PC-9 (cell line): Measurements from ENCODE around the gene PJVK. TPM values are rescaled to one million over a fixed set of nuclear protein-coding genes. Genes with fewer than 3 reads are reported as not detected.
"Not testable (repeated sequence)": the region's sequence is repeated elsewhere in the genome, so short reads cannot be mapped to it uniquely, and the experiment has no call there.

Experiments
- BruUV-seq: library from RNA; stranded (reverse); fragments of 400-500 nt; replicated peaks from 2 replicates; lab custom pipeline; 2021; lab: Mats Ljungman, UMichigan
- CTCF ChIA-PET: fragments of 300-600 bp; sonication (Branson Sonifier 250); formaldehyde crosslinking; loops from one replicate; lab custom pipeline; 2022; ENCODE audit warnings: antibody characterized with exemption; lab: Charles Lee
- POLR2A ChIA-PET: fragments of 300-600 bp; sonication (Branson Sonifier 250); formaldehyde crosslinking; loops from one replicate; lab custom pipeline; 2022; ENCODE audit warnings: antibody characterized with exemption; ENCODE audit not compliant: unreplicated experiment; lab: Charles Lee
- DNase-seq, 2 experiments: peaks; one replicate each; pipeline versions ENCODE4 v3.0.0 to v3.0.0-alpha.2; 2015 to 2022; ENCODE audit warnings: mixed read lengths in 1 of 2
- H2AFZ ChIP-seq: fragments of 200-600 bp; sonication (generic); 2 replicates; pipeline ENCODE4 v1.8.1; 2017; ENCODE audit warnings: antibody characterized with exemption
- H3F3A ChIP-seq: fragments of 200-600 bp; sonication (generic); 2 replicates; pipeline ENCODE4 v1.8.1; 2017; ENCODE audit warnings: antibody characterized with exemption, mild to moderate bottlenecking, low read depth; ENCODE audit not compliant: insufficient read depth
- H3K27ac ChIP-seq: fragments of 200-600 bp; sonication (generic); 2 replicates; pipeline ENCODE4 v1.6.1; 2016; ENCODE audit warnings: mixed run types
- H3K27me3 ChIP-seq: fragments of 200-600 bp; sonication (generic); 2 replicates; pipeline ENCODE4 v1.6.1; 2016; ENCODE audit warnings: low read depth, mixed run types; ENCODE audit not compliant: insufficient read depth
- H3K36me3 ChIP-seq: fragments of 200-600 bp; sonication (generic); 2 replicates; pipeline ENCODE4 v1.6.1; 2016; ENCODE audit warnings: low read depth, mixed run types
- H3K4me1 ChIP-seq: fragments of 200-600 bp; sonication (generic); replicated peaks from 2 replicates; pipeline ENCODE4 v1.6.1; 2016; ENCODE audit warnings: mixed run types; ENCODE audit not compliant: insufficient read depth
- H3K4me2 ChIP-seq: fragments of 200-600 bp; sonication (generic); 2 replicates; pipeline ENCODE4 v1.6.1; 2017; ENCODE audit warnings: mixed run types
- H3K4me3 ChIP-seq: fragments of 200-600 bp; sonication (generic); 2 replicates; pipeline ENCODE4 v1.6.1; 2016; ENCODE audit warnings: mixed run types
- H3K79me2 ChIP-seq: fragments of 200-600 bp; sonication (generic); 2 replicates; pipeline ENCODE4 v1.6.1; 2017; ENCODE audit warnings: low read depth, mixed run types
- H3K9me2 ChIP-seq: fragments of 200-600 bp; sonication (generic); 2 replicates; pipeline ENCODE4 v1.8.1; 2017; ENCODE audit warnings: mild to moderate bottlenecking; ENCODE audit not compliant: insufficient read depth
- H3K9me3 ChIP-seq: fragments of 200-600 bp; sonication (generic); 2 replicates; pipeline ENCODE4 v1.8.1; 2016; ENCODE audit warnings: low read depth; ENCODE audit not compliant: insufficient read depth
- H4K20me1 ChIP-seq: fragments of 200-600 bp; sonication (generic); 2 replicates; pipeline ENCODE4 v1.8.1; 2017; ENCODE audit not compliant: insufficient read depth
- EZH2 ChIP-seq: fragments of 200-600 bp; sonication (generic); IDR thresholded peaks from 2 replicates; pipeline ENCODE4 v1.8.0; 2017; ENCODE audit warnings: antibody characterized with exemption, low read depth
- intact Hi-C: fragments of 100-400 bp; cut with micrococcal nuclease; formaldehyde crosslinking; loops from one replicate; pipeline ENCODE4 v1.10.0; 2022; ENCODE audit not compliant: unreplicated experiment
- total RNA-seq: library from RNA; stranded (reverse); gene quantifications from 2 replicates; pipeline ENCODE4 v1.2.3, GENCODE V29; 2021
- TF ChIP-seq, protein P1 (sequence below): fragments of 200-600 bp; sonication (generic); conservative IDR thresholded peaks from 2 replicates; pipeline ENCODE4 v1.6.1; 2017; ENCODE audit warnings: mixed run types, antibody characterized with exemption, mild to moderate bottlenecking, moderate library complexity

Gene PJVK
- total RNA-seq, 1 experiment from 2014 or later = 16.9 TPM

DNA sequence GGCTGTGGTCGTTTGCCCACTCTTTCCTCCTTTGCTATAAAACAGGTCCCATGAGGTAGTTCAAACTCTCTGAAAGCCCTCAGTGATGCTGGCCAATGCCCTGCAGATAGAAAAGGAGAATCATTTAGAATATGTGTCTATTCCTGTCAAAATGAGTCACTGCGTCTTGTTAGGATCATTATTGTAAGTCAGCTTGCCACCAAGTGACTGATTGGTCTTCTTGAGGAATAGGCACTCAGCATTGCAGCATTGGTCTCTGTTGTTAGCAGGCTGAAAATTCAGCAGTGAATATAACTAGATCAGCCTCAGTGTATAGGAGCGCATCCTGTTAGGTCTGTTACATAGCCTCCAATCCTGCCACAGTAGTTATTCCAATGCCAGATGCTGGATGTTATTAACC is 29.1 kb upstream of the PJVK start:
- no peaks in the 10 kb centered on the region for H3K36me3 ChIP-seq
- no peaks in the 10 kb centered on the region for H4K20me1 ChIP-seq
- BruUV-seq = no TSS peak
- TF ChIP-seq, protein P1, sequence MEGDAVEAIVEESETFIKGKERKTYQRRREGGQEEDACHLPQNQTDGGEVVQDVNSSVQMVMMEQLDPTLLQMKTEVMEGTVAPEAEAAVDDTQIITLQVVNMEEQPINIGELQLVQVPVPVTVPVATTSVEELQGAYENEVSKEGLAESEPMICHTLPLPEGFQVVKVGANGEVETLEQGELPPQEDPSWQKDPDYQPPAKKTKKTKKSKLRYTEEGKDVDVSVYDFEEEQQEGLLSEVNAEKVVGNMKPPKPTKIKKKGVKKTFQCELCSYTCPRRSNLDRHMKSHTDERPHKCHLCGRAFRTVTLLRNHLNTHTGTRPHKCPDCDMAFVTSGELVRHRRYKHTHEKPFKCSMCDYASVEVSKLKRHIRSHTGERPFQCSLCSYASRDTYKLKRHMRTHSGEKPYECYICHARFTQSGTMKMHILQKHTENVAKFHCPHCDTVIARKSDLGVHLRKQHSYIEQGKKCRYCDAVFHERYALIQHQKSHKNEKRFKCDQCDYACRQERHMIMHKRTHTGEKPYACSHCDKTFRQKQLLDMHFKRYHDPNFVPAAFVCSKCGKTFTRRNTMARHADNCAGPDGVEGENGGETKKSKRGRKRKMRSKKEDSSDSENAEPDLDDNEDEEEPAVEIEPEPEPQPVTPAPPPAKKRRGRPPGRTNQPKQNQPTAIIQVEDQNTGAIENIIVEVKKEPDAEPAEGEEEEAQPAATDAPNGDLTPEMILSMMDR = no peak
- no peak for TF ChIP-seq EZH2
- ChIA-PET CTCF (no interaction called here), POLR2A (no interaction called here)
- no peak overlapping the region for H3K4me3 ChIP-seq
- H2AFZ ChIP-seq = no peak overlapping the region
- H3K4me1 ChIP-seq = no peaks in the 10 kb centered on the region
- H3F3A ChIP-seq = no peaks in the 10 kb centered on the region
- no peaks in the 10 kb centered on the region for H3K27me3 ChIP-seq
- no peak overlapping the region for H3K27ac ChIP-seq
- no peaks in the 10 kb centered on the region for H3K9me3 ChIP-seq
- DNase-seq = no peak
- intact Hi-C loops = no loop called here
- H3K9me2 ChIP-seq = no peaks in the 10 kb centered on the region
- no peak overlapping the region for H3K4me2 ChIP-seq
- no peaks in the 10 kb centered on the region for H3K79me2 ChIP-seq

DNA sequence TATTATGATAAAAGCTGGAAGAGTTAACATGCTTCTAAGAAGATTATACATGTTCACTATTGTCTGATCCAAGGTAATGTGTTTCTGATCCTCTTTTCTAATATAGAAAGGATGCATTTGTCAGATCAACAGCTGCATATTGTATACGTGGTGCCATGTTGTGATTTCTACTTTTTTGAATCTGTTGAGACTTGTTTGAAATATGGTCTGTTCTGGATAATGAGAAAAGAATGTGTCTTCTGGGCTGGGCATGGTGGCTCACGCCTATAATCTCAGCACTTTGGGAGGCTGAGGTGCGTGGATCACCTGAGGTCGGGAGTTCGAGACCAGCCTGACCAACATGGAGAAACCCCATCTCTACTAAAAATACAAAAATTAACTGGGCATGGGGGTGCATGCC is 27.4 kb upstream of the PJVK start:
- H4K20me1 ChIP-seq, H3K4me2 ChIP-seq, POLR2A ChIA-PET, H3K4me1 ChIP-seq, H3K9me2 ChIP-seq, DNase-seq, H3K4me3 ChIP-seq, intact Hi-C loops, H3K27me3 ChIP-seq, H3K27ac ChIP-seq, H3K36me3 ChIP-seq, H3K79me2 ChIP-seq, CTCF ChIA-PET, BruUV-seq, H2AFZ ChIP-seq, H3F3A ChIP-seq, H3K9me3 ChIP-seq: not testable (repeated sequence)

DNA sequence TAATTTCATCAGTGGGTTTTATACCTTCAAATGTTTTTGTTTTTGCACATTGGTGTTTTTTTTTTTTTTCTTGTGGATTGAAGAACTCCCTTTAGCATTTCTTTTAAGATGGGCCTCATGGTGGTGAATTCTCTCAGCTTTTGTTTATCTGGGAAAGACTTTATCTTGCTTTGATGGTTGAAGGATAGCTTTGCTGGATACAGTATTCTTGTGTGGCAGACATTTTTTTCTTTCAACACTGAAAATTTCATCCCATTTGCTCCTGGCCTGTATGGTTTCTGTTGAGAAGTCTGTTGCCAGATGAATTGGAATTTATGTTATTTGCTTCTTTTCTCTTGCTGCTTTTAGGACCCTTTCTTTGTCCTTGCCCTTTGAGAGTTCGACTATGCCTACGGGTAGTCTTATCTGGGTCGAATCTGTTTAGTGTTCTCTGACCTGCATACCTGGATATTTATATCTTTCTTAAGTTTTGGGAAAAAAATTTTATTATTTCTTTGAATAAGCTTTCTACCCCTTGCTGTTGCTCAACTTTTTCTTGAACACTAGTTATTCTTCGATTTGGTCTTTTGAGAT is 25.8 kb upstream of the PJVK start:
- Histone ChIP-seq H3K4me3 (no peak overlapping the region), H3K9me2 (no peaks in the 10 kb centered on the region), H2AFZ (no peak overlapping the region), H3K9me3 (no peaks in the 10 kb centered on the region), H3K36me3 (no peaks in the 10 kb centered on the region), H3K4me2 (no peak overlapping the region), H3K27me3 (no peaks in the 10 kb centered on the region), H3K27ac (no peak overlapping the region), H3K4me1 (no peaks in the 10 kb centered on the region), H3F3A (no peaks in the 10 kb centered on the region), H3K79me2 (no peaks in the 10 kb centered on the region), H4K20me1 (no peaks in the 10 kb centered on the region)
- CTCF ChIA-PET = interaction anchor here (0.7 kb wide), 1 partner anchor 110 kb away, joined by 6 read pairs; no protein-coding TSS in a partner anchor
- POLR2A ChIA-PET = interaction anchor here (0.6 kb wide), 1 partner anchor 335 kb away, joined by 4 read pairs; no protein-coding TSS in a partner anchor
- no peak for DNase-seq
- no TSS peak for BruUV-seq
- TF ChIP-seq, protein P1 = no peak
- no peak for TF ChIP-seq EZH2
- intact Hi-C loops = no loop called here

DNA sequence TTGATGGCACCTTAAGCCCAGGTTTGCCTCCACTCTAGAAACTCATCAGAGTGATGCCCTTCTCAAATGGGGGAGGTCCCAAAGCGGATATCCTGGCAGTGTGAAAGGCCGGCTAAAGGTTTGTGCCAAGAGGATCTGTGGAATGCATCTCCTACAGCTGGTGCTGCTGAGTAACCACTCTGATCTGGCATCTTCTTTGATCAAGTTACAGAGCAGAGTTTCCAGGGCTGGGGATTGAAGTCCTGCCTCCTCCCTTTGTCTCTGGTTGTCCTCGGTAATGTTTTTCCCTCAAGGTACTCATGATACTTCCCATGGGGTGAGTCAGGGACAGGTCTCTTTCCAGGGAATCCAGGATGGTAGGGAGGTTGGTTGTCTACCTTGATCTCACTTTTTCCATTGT is 24.8 kb upstream of the PJVK start:
- Histone ChIP-seq H2AFZ (no peak overlapping the region), H3K9me2 (no peaks in the 10 kb centered on the region), H3K27ac (no peak overlapping the region), H3F3A (no peaks in the 10 kb centered on the region), H3K36me3 (peaks cover 4% of the 10 kb centered on the region), H3K79me2 (no peaks in the 10 kb centered on the region), H3K4me2 (no peak overlapping the region), H3K9me3 (no peaks in the 10 kb centered on the region), H3K4me1 (no peaks in the 10 kb centered on the region), H3K4me3 (no peak overlapping the region), H3K27me3 (no peaks in the 10 kb centered on the region), H4K20me1 (no peaks in the 10 kb centered on the region)
- BruUV-seq = no TSS peak
- intact Hi-C loops = no loop called here
- CTCF ChIA-PET = no interaction called here
- POLR2A ChIA-PET = no interaction called here
- TF ChIP-seq EZH2 = no peak
- TF ChIP-seq, protein P1 = no peak
- DNase-seq = no peak
